H9 (cell line): ENCODE measurements around the gene SFR1. TPM values are rescaled to one million over a fixed set of nuclear protein-coding genes. Genes with fewer than 3 reads are reported as not detected.

Experiments used
- DNase-seq: peaks from one replicate; pipeline ENCODE4 v3.0.0-alpha.2; 2017
- H2AFZ ChIP-seq: one replicate; pipeline ENCODE4 v1.6.1; 2013; ENCODE audit warnings: mild to moderate bottlenecking, low read length, control low read depth, moderate library complexity
- H2AK5ac ChIP-seq: 2 replicates; pipeline ENCODE4 v1.6.1; 2013; ENCODE audit warnings: low read length, control low read depth, mixed read lengths; ENCODE audit not compliant: insufficient read length
- H2BK120ac ChIP-seq: one replicate; pipeline ENCODE4 v1.6.1; 2013; ENCODE audit warnings: low read depth, mild to moderate bottlenecking, low read length, control low read depth, inconsistent platforms; ENCODE audit not compliant: poor library complexity, severe bottlenecking
- H2BK12ac ChIP-seq: 2 replicates; pipeline ENCODE4 v1.6.1; 2013; ENCODE audit warnings: low read length, control low read depth, mixed read lengths, low read depth; ENCODE audit not compliant: insufficient read length
- H2BK15ac ChIP-seq: 2 replicates; pipeline ENCODE4 v1.6.1; 2013; ENCODE audit warnings: low read depth, low read length, control low read depth
- H2BK20ac ChIP-seq: one replicate; pipeline ENCODE4 v1.6.1; 2013; ENCODE audit warnings: low read depth, mild to moderate bottlenecking, low read length, control low read depth, inconsistent platforms; ENCODE audit not compliant: poor library complexity, severe bottlenecking
- H2BK5ac ChIP-seq: 2 replicates; pipeline ENCODE4 v1.6.1; 2013; ENCODE audit warnings: low read length, control low read depth, mixed read lengths; ENCODE audit not compliant: insufficient read length
- H3K14ac ChIP-seq: 2 replicates; pipeline ENCODE4 v1.6.1; 2013; ENCODE audit warnings: low read length, control low read depth; ENCODE audit not compliant: insufficient read depth
- H3K18ac ChIP-seq: 2 replicates; pipeline ENCODE4 v1.6.1; 2013; ENCODE audit warnings: low read depth, mild to moderate bottlenecking, mixed read lengths, low read length, control low read depth; ENCODE audit not compliant: insufficient read length
- H3K23ac ChIP-seq: 2 replicates; pipeline ENCODE4 v1.6.1; 2013; ENCODE audit warnings: low read length, control low read depth, mixed read lengths, low read depth; ENCODE audit not compliant: insufficient read length
- H3K23me2 ChIP-seq: 2 replicates; pipeline ENCODE4 v1.6.1; 2013; ENCODE audit warnings: low read depth, mild to moderate bottlenecking, mixed read lengths, low read length, control low read depth; ENCODE audit not compliant: insufficient read length, poor library complexity, severe bottlenecking
- H3K27ac ChIP-seq: 2 replicates; pipeline ENCODE4 v1.5.1; 2013; ENCODE audit warnings: low read length, control low read depth, mixed read lengths, low read depth; ENCODE audit not compliant: insufficient read length
- H3K27me3 ChIP-seq: 2 replicates; pipeline ENCODE4 v1.6.1; 2013; ENCODE audit warnings: low read length, control low read depth, inconsistent platforms; ENCODE audit not compliant: insufficient read depth
- H3K4ac ChIP-seq: 2 replicates; pipeline ENCODE4 v1.6.1; 2013; ENCODE audit warnings: low read depth, mild to moderate bottlenecking, control low read depth, inconsistent platforms, low read length, moderate library complexity
- H3K4me1 ChIP-seq: 2 replicates; pipeline ENCODE4 v1.6.1; 2013; ENCODE audit warnings: low read length, control low read depth, inconsistent platforms; ENCODE audit not compliant: insufficient read depth
- H3K4me2 ChIP-seq: 2 replicates; pipeline ENCODE4 v1.6.1; 2013; ENCODE audit warnings: low read length, control low read depth, mixed read lengths; ENCODE audit not compliant: insufficient read length, insufficient read depth
- H3K56ac ChIP-seq: 2 replicates; pipeline ENCODE4 v1.6.1; 2013; ENCODE audit warnings: low read depth, mild to moderate bottlenecking, mixed read lengths, low read length, control low read depth; ENCODE audit not compliant: insufficient read length
- H3K79me1 ChIP-seq: 2 replicates; pipeline ENCODE4 v1.6.1; 2013; ENCODE audit warnings: low read depth, mild to moderate bottlenecking, moderate library complexity, low read length, control low read depth, inconsistent platforms; ENCODE audit not compliant: insufficient read depth, poor library complexity, severe bottlenecking
- H3K79me2 ChIP-seq: 2 replicates; pipeline ENCODE4 v1.6.1; 2013; ENCODE audit warnings: low read length, control low read depth, inconsistent platforms; ENCODE audit not compliant: insufficient read depth
- H3K9ac ChIP-seq: 2 replicates; pipeline ENCODE4 v1.6.1; 2013; ENCODE audit warnings: low read length, control low read depth, mixed read lengths; ENCODE audit not compliant: insufficient read length; ENCODE audit errors: extremely low read depth
- H3K9me3 ChIP-seq: one replicate; pipeline ENCODE4 v1.6.1; 2013; ENCODE audit warnings: low read depth, low read length, inconsistent platforms; ENCODE audit not compliant: control insufficient read depth
- H3T11ph ChIP-seq: one replicate; pipeline ENCODE4 v1.6.1; 2013; ENCODE audit warnings: mild to moderate bottlenecking, low read length, control low read depth, inconsistent platforms
- H4K20me1 ChIP-seq: one replicate; pipeline ENCODE4 v1.6.1; 2013; ENCODE audit not compliant: control insufficient read depth, insufficient read length, insufficient read depth
- H4K5ac ChIP-seq: 2 replicates; pipeline ENCODE4 v1.6.1; 2013; ENCODE audit warnings: low read depth, mild to moderate bottlenecking, mixed read lengths, low read length, control low read depth; ENCODE audit not compliant: insufficient read length
- H4K8ac ChIP-seq: replicated peaks from 2 replicates; pipeline ENCODE4 v1.6.1; 2013; ENCODE audit warnings: low read length, control low read depth, mixed read lengths, low read depth; ENCODE audit not compliant: insufficient read length
- H4K91ac ChIP-seq: 2 replicates; pipeline ENCODE4 v1.6.1; 2013; ENCODE audit warnings: low read depth, mild to moderate bottlenecking, moderate library complexity, mixed read lengths, low read length, control low read depth; ENCODE audit not compliant: insufficient read length
- H3K27ac Mint-ChIP-seq, 3 experiments: 2 replicates in 2 of 3; 3 replicates in 1 of 3; pipeline ENCODE4 v1.8.0; 2020 to 2021; ENCODE audit warnings: mixed read lengths in 3 of 3, mild to moderate bottlenecking in 1 of 3, moderate library complexity in 1 of 3
- H3K27me3 Mint-ChIP-seq: 2 replicates; pipeline ENCODE4 v1.8.0; 2021; ENCODE audit warnings: low read depth, mild to moderate bottlenecking, moderate library complexity, mixed read lengths
- H3K36me3 Mint-ChIP-seq, 3 experiments: 2 replicates in 2 of 3; 3 replicates in 1 of 3; pipeline ENCODE4 v1.8.0; 2020 to 2021; ENCODE audit warnings: low read depth in 3 of 3, mixed read lengths in 3 of 3; ENCODE audit not compliant: insufficient read depth in 1 of 3
- H3K4me1 Mint-ChIP-seq, 2 experiments: 2 replicates each; pipeline ENCODE4 v1.8.0; 2020; ENCODE audit warnings: mixed read lengths in 2 of 2
- H3K4me3 Mint-ChIP-seq, 2 experiments: 2 replicates in 1 of 2; 3 replicates in 1 of 2; pipeline ENCODE4 v1.8.0; 2020 to 2021; ENCODE audit warnings: mild to moderate bottlenecking in 2 of 2, mixed read lengths in 2 of 2, moderate library complexity in 1 of 2
- H3K9me3 Mint-ChIP-seq, 2 experiments: 2 replicates in 1 of 2; 3 replicates in 1 of 2; pipeline ENCODE4 v1.8.0; 2020; ENCODE audit warnings: mild to moderate bottlenecking in 2 of 2, mixed read lengths in 2 of 2, moderate library complexity in 1 of 2
- WGBS: extraction: QIAGEN DNeasy Blood & Tissue Kit; methylation state at CpG from one replicate; pipeline ENCODE4 v1.1.7; 2013; ENCODE audit warnings: missing lambda C conversion rate, low lambda C conversion rate, mixed read lengths; ENCODE audit not compliant: insufficient read length; ENCODE audit errors: extremely low coverage; 5-methylcytosine and 5-hydroxymethylcytosine counted together
- total RNA-seq: library from RNA; stranded (reverse); gene quantifications from 2 replicates; pipeline ENCODE4 v1.2.1, GENCODE V29; 2021
- TF ChIP-seq, protein P1 (sequence below): fragments of 200-600 bp; sonication (generic); conservative IDR thresholded peaks from 3 replicates; pipeline ENCODE4 v1.8.0; 2021; ENCODE audit warnings: antibody characterized with exemption, mild to moderate bottlenecking

SFR1 gene
- total RNA-seq, 1 experiment from 2014 or later = 6.5 TPM

DNA sequence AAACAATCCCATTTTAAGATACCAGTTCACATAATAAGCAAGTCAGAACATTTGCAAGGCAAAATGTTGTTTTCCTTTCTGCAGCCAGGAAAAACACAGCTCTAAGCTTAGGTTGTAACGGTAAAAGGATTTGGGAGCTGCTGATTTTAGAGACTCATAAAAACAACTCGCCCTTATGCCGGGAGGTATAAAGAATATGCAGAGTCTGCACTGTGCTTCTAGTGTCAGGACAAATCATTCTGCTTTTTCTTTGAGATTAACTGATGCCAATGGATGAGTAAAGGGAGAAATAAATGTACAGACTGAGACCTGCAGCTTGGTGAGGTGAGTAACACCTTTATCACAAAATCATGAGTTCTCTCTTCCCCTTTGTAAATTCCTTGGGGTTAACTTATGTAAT is 2.0 kb upstream of the SFR1 start:
- Mint-ChIP-seq H3K36me3 (peaks cover 0 to 14% (median 0%) of the 10 kb centered on the region in 3 experiments; a peak in 4 of 7 replicates), H3K9me3 (no peaks in the 10 kb centered on the region), H3K4me1 (peaks cover 30 to 33% of the 10 kb centered on the region in 2 experiments), H3K27ac (peak overlapping the region in 1 of 3 experiments; percentile 99; a peak in 1 of 7 replicates), H3K4me3 (no peak overlapping the region), H3K27me3 (no peaks in the 10 kb centered on the region)
- H2AK5ac ChIP-seq = no peak overlapping the region
- H3K27ac ChIP-seq = no peak overlapping the region
- TF ChIP-seq, protein P1, sequence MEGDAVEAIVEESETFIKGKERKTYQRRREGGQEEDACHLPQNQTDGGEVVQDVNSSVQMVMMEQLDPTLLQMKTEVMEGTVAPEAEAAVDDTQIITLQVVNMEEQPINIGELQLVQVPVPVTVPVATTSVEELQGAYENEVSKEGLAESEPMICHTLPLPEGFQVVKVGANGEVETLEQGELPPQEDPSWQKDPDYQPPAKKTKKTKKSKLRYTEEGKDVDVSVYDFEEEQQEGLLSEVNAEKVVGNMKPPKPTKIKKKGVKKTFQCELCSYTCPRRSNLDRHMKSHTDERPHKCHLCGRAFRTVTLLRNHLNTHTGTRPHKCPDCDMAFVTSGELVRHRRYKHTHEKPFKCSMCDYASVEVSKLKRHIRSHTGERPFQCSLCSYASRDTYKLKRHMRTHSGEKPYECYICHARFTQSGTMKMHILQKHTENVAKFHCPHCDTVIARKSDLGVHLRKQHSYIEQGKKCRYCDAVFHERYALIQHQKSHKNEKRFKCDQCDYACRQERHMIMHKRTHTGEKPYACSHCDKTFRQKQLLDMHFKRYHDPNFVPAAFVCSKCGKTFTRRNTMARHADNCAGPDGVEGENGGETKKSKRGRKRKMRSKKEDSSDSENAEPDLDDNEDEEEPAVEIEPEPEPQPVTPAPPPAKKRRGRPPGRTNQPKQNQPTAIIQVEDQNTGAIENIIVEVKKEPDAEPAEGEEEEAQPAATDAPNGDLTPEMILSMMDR = no peak
- peak overlapping the region; percentile 25 for H3K18ac ChIP-seq
- no peaks in the 10 kb centered on the region for H4K20me1 ChIP-seq
- no peak overlapping the region for H3K56ac ChIP-seq
- H3K14ac ChIP-seq = no peak overlapping the region; the same call in 1 of the 2 replicates
- no peaks in the 10 kb centered on the region for H3K79me2 ChIP-seq
- no peak overlapping the region for H4K91ac ChIP-seq
- no peaks in the 10 kb centered on the region for H3K9me3 ChIP-seq
- no CpG with 5 or more reads among the region's 3 CpGs for WGBS
- peaks cover 10% of the 10 kb centered on the region for H3K23me2 ChIP-seq
- no peaks in the 10 kb centered on the region for H3K4me1 ChIP-seq
- no peak overlapping the region for H2BK120ac ChIP-seq
- no peak overlapping the region for H2BK20ac ChIP-seq
- H3K23ac ChIP-seq = no peak overlapping the region
- no peak for DNase-seq
- no peaks in the 10 kb centered on the region for H3K27me3 ChIP-seq
- H3K9ac ChIP-seq = no peak overlapping the region
- H4K8ac ChIP-seq = no peak overlapping the region
- H2BK15ac ChIP-seq = no peak overlapping the region
- H3K79me1 ChIP-seq = no peaks in the 10 kb centered on the region
- no peak overlapping the region for H3T11ph ChIP-seq
- no peak overlapping the region for H2BK5ac ChIP-seq
- H2AFZ ChIP-seq = peak overlapping the region; percentile 45
- H2BK12ac ChIP-seq = no peak overlapping the region
- no peak overlapping the region for H4K5ac ChIP-seq
- H3K4me2 ChIP-seq = peak overlapping the region; percentile 70
- no peak overlapping the region for H3K4ac ChIP-seq
